Karpas-422 (cell line): Measurements from ENCODE around the gene RAB27A. TPM values are rescaled to one million over a fixed set of nuclear protein-coding genes. Genes with fewer than 3 reads are reported as not detected.

Source experiments
- DNase-seq: peaks from one replicate; pipeline ENCODE4 v3.0.0-alpha.2; 2015
- H2AFZ ChIP-seq: fragments of 200-600 bp; sonication (generic); 2 replicates; pipeline ENCODE4 v1.6.1; 2014; ENCODE audit warnings: antibody characterized with exemption, low read length, mixed read lengths
- H3K27ac ChIP-seq: fragments of 200-600 bp; sonication (generic); 2 replicates; pipeline ENCODE4 v1.5.1; 2014; ENCODE audit warnings: mild to moderate bottlenecking, low read length, moderate library complexity
- H3K27me3 ChIP-seq: fragments of 200-600 bp; sonication (generic); 2 replicates; pipeline ENCODE4 v1.6.1; 2014; ENCODE audit warnings: low read length, mixed read lengths
- H3K36me3 ChIP-seq: fragments of 200-600 bp; sonication (generic); 2 replicates; pipeline ENCODE4 v1.6.1; 2014; ENCODE audit warnings: low read length, mixed read lengths; ENCODE audit not compliant: insufficient read depth
- H3K4me1 ChIP-seq: fragments of 200-600 bp; sonication (generic); 2 replicates; pipeline ENCODE4 v1.6.1; 2014; ENCODE audit warnings: mild to moderate bottlenecking, low read length, mixed read lengths
- H3K4me2 ChIP-seq: fragments of 200-600 bp; sonication (generic); 2 replicates; pipeline ENCODE4 v1.6.1; 2014; ENCODE audit warnings: low read length, low read depth, mild to moderate bottlenecking; ENCODE audit not compliant: poor library complexity, severe bottlenecking
- H3K4me3 ChIP-seq: fragments of 200-600 bp; sonication (generic); 2 replicates; pipeline ENCODE4 v1.5.1; 2014; ENCODE audit warnings: mild to moderate bottlenecking, antibody characterized with exemption, low read length, mixed read lengths
- H3K79me2 ChIP-seq: fragments of 200-600 bp; sonication (generic); 2 replicates; pipeline ENCODE4 v1.6.1; 2014; ENCODE audit warnings: mild to moderate bottlenecking, low read length, mixed read lengths
- H3K9ac ChIP-seq: fragments of 200-600 bp; sonication (generic); 2 replicates; pipeline ENCODE4 v1.6.0; 2014; ENCODE audit warnings: low read length
- H3K9me2 ChIP-seq: fragments of 200-600 bp; sonication (generic), shearing (Covaris generic); replicated peaks from 2 replicates; pipeline ENCODE4 v1.6.0; 2014; ENCODE audit warnings: mild to moderate bottlenecking, low read length, moderate library complexity; ENCODE audit not compliant: insufficient read depth
- H3K9me3 ChIP-seq: fragments of 300-700, 200-600 bp; sonication (generic); 2 replicates; pipeline ENCODE4 v1.6.1; 2014; ENCODE audit warnings: low read length, mixed read lengths
- H4K20me1 ChIP-seq: fragments of 200-600 bp; sonication (generic); 2 replicates; pipeline ENCODE4 v1.6.1; 2014; ENCODE audit warnings: mild to moderate bottlenecking, antibody characterized with exemption, low read length, low read depth; ENCODE audit not compliant: insufficient read depth
- total RNA-seq: library from RNA; depleted of rRNA; stranded (reverse); fragments of >200 nt; shearing (Covaris generic); gene quantifications from 2 replicates; pipeline ENCODE4 v1.2.3, GENCODE V29; 2014; ENCODE audit warnings: low replicate concordance; rRNA removed

Gene RAB27A
- 1.3 and 4.7 TPM in 2 replicates for total RNA-seq

DNA sequence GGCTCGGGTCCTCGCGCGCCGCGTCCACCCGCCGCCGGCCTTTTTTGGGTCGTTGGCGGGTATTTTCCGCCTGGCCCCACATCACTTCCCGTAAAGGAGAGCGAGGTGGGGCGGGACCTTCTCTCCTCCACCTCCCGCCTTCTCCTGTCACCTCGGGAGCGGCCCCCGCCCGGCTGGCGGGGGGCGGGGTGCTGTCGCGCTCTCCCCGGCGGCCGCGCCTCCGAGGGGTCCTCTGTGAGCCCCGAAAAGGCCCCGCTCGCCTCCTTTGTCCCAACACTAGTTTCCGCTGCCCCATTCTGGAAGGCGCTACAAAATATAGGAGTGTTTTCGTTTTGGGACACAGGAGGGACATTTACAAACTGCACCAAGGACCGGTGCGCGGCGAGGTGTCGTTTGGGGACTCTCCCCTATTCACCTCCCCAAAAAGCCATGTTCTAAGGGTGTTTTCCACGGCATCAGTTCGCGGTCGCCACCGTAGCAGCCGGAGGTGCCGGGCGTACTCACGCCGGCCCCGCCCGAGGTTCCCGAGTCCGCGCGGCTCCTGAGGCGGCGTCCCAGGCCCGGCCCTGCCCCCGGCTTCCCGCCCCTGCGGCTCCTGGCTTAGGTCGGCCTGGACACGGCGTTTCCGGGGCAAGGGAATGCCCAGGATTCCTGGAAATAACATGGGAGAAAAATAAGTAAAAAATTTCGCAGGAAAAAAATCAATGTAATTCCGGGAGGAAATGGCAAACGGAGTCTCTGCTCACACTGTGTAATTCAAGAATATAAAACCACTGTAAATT is at the start of gene RAB27A:
RAB27A (minus strand) TSS at position 68 of the 782 bp plus-strand sequence. CDS start 54,879 bp downstream, outside the sequence.
- Histone ChIP-seq H3K9me2 (no peaks in the 10 kb centered on the region), H3K9ac (peak within 1 kb of the TSS; percentile 79), H3K4me1 (peaks cover 18% of the 10 kb centered on the region), H3K9me3 (no peaks in the 10 kb centered on the region), H3K27ac (no peak within 1 kb of the TSS), H3K79me2 (no peaks in the 10 kb centered on the region), H3K36me3 (no peaks in the 10 kb centered on the region), H2AFZ (peak within 1 kb of the TSS; percentile 98), H3K27me3 (no peaks in the 10 kb centered on the region; the same call in 1 of the 2 replicates), H3K4me2 (peak within 1 kb of the TSS; percentile 99), H4K20me1 (no peaks in the 10 kb centered on the region), H3K4me3 (peak within 1 kb of the TSS; percentile 85)
- DNase-seq, result peak; percentile 75

DNA sequence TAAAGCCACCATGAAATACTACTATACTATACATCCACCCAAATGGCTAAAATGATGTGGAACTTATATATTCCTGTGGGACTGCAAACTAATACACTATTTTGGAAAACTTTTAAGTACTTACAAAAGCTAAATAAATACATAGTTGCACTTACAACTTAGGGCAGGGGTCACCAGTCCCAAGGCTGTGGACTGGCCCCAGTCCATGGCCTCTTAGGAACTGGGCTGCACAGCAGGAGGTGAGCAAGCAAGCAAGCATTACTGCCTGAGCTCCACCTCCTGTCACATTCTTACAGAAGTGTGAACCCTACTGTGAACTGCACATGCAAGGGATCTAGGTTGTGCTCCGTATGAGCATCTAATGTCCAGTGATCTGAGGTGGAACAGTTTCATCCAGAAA is 47.5 kb upstream of the RAB27A start:
- Histone ChIP-seq H3K4me3 (no peak overlapping the region), H4K20me1 (no peaks in the 10 kb centered on the region), H3K9ac (no peak overlapping the region), H3K79me2 (no peaks in the 10 kb centered on the region), H3K36me3 (peaks cover 20% of the 10 kb centered on the region), H3K4me1 (no peaks in the 10 kb centered on the region), H3K9me2 (no peaks in the 10 kb centered on the region), H3K27me3 (no peaks in the 10 kb centered on the region), H3K9me3 (no peaks in the 10 kb centered on the region), H3K4me2 (no peak overlapping the region), H2AFZ (no peak overlapping the region), H3K27ac (no peak overlapping the region)
- DNase-seq, result no peak

- H3K9me2 ChIP-seq, result no peaks in the 10 kb centered on the region
- no peaks in the 10 kb centered on the region for H3K79me2 ChIP-seq
- H4K20me1 ChIP-seq, result no peaks in the 10 kb centered on the region
- H3K9ac ChIP-seq, result no peak overlapping the region
- no peaks in the 10 kb centered on the region for H3K9me3 ChIP-seq
- H2AFZ ChIP-seq, result no peak overlapping the region
- peaks cover 26% of the 10 kb centered on the region for H3K36me3 ChIP-seq
- H3K4me2 ChIP-seq, result no peak overlapping the region
- H3K27me3 ChIP-seq, result no peaks in the 10 kb centered on the region
- H3K27ac ChIP-seq, result no peak overlapping the region
- H3K4me3 ChIP-seq, result no peak overlapping the region
- no peaks in the 10 kb centered on the region for H3K4me1 ChIP-seq
- no peak for DNase-seq
Measured at GRCh38 chr15:55334997-55335396, 45.4 kb upstream of the RAB27A start.

DNA sequence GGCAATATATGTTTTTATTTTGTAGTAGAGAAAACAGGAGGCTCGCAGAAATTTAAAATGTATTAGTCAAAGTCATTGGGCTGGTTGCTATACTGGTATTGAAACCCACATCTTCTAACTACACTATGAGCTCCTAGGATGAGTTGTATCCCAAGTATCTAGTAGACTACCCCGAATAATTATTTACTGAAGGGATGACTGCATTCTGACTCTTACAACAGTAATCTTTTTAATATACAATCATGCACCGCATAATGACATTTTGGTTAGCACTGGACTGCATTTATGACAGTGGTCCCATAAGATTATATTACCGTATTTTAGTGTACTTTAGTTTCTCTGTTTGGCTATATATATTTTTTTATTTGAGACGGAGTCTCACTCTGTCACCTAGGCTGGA is 44.8 kb upstream of the RAB27A start:
- no peaks in the 10 kb centered on the region for H3K9me2 ChIP-seq
- H3K4me1 ChIP-seq, result no peaks in the 10 kb centered on the region
- no peak overlapping the region for H3K4me3 ChIP-seq
- no peaks in the 10 kb centered on the region for H3K79me2 ChIP-seq
- no peak overlapping the region for H3K9ac ChIP-seq
- H3K27ac ChIP-seq, result no peak overlapping the region
- H2AFZ ChIP-seq, result no peak overlapping the region
- no peaks in the 10 kb centered on the region for H3K27me3 ChIP-seq
- H3K4me2 ChIP-seq, result no peak overlapping the region
- no peak for DNase-seq
- H4K20me1 ChIP-seq, result no peaks in the 10 kb centered on the region
- H3K9me3 ChIP-seq, result no peaks in the 10 kb centered on the region
- peaks cover 26% of the 10 kb centered on the region for H3K36me3 ChIP-seq

- H3K4me3 ChIP-seq, result no peak overlapping the region
- DNase-seq, result peak; percentile 50
- H3K9me2 ChIP-seq, result no peaks in the 10 kb centered on the region
- peaks cover 22% of the 10 kb centered on the region for H3K4me1 ChIP-seq
- no peaks in the 10 kb centered on the region for H3K27me3 ChIP-seq
- no peak overlapping the region for H3K4me2 ChIP-seq
- peaks cover 13% of the 10 kb centered on the region for H3K36me3 ChIP-seq
- H4K20me1 ChIP-seq, result no peaks in the 10 kb centered on the region
- H3K9me3 ChIP-seq, result no peaks in the 10 kb centered on the region
- H3K27ac ChIP-seq, result peak overlapping the region; percentile 55; the same call in 1 of the 2 replicates
- H3K9ac ChIP-seq, result no peak overlapping the region
- H2AFZ ChIP-seq, result no peak overlapping the region
- H3K79me2 ChIP-seq, result peaks cover 33% of the 10 kb centered on the region
Measured at GRCh38 chr15:55327387-55327786, 37.8 kb upstream of the RAB27A start.

- Histone ChIP-seq H3K9ac (no peak overlapping the region), H3K9me3 (no peaks in the 10 kb centered on the region), H3K4me3 (no peak overlapping the region), H3K9me2 (no peaks in the 10 kb centered on the region), H3K36me3 (peaks cover 4% of the 10 kb centered on the region; the same call in 1 of the 2 replicates), H3K79me2 (peaks cover 73% of the 10 kb centered on the region), H3K27me3 (no peaks in the 10 kb centered on the region), H3K27ac (no peak overlapping the region), H2AFZ (no peak overlapping the region), H3K4me2 (no peak overlapping the region), H3K4me1 (peaks cover 49% of the 10 kb centered on the region), H4K20me1 (no peaks in the 10 kb centered on the region)
- no peak for DNase-seq
Measured at GRCh38 chr15:55322467-55322866, 32.9 kb upstream of the RAB27A start.

GRCh38 chr15:55320963-55321362 is 31.4 kb upstream of the RAB27A start:
- H3K27ac ChIP-seq, result peak overlapping the region; percentile 83
- H3K9me2 ChIP-seq, result no peaks in the 10 kb centered on the region
- H3K4me1 ChIP-seq, result peaks cover 56% of the 10 kb centered on the region
- no peak overlapping the region for H2AFZ ChIP-seq
- H3K9ac ChIP-seq, result no peak overlapping the region
- no peaks in the 10 kb centered on the region for H3K9me3 ChIP-seq
- DNase-seq, result no peak
- H3K4me2 ChIP-seq, result peak overlapping the region; percentile 96
- H3K79me2 ChIP-seq, result peaks cover 86% of the 10 kb centered on the region
- H3K27me3 ChIP-seq, result no peaks in the 10 kb centered on the region
- H3K36me3 ChIP-seq, result peaks cover 9% of the 10 kb centered on the region; the same call in 1 of the 2 replicates
- peak overlapping the region; percentile 94 for H3K4me3 ChIP-seq
- no peaks in the 10 kb centered on the region for H4K20me1 ChIP-seq

- Histone ChIP-seq H3K79me2 (peaks cover 90% of the 10 kb centered on the region), H4K20me1 (no peaks in the 10 kb centered on the region), H3K27me3 (no peaks in the 10 kb centered on the region), H3K9ac (peak overlapping the region; percentile 95), H3K4me2 (peak overlapping the region; percentile 96), H3K9me2 (no peaks in the 10 kb centered on the region), H3K4me1 (peaks cover 51% of the 10 kb centered on the region), H2AFZ (no peak overlapping the region), H3K36me3 (peaks cover 9% of the 10 kb centered on the region; the same call in 1 of the 2 replicates), H3K4me3 (peak overlapping the region; percentile 94), H3K27ac (peak overlapping the region; percentile 83), H3K9me3 (no peaks in the 10 kb centered on the region)
- no peak for DNase-seq
Measured at GRCh38 chr15:55320238-55320550, 30.6 kb upstream of the RAB27A start.
